Naive B cell (primary cell): Measurements from ENCODE around the gene PID1. TPM values are rescaled to one million over a fixed set of nuclear protein-coding genes. Genes with fewer than 3 reads are reported as not detected.
A peak's percentile ranks its signal among the peaks of the same experiment; 100 is the strongest.
"Not testable (repeated sequence)": the region's sequence is repeated elsewhere in the genome, so short reads cannot be mapped to it uniquely, and the experiment has no call there.

Source experiments
- ATAC-seq, 2 donors: fragments of 150-1000 bp; cut with Tn5 transposase; 2 replicates each; pipeline ENCODE4 v1.10.0; 2021; ENCODE audit warnings: low read depth in 2 of 2, mild to moderate bottlenecking in 2 of 2, moderate library complexity in 2 of 2
- DNase-seq: peaks from one replicate; pipeline ENCODE4 v3.0.0; 2022
- H3K27ac Mint-ChIP-seq, 6 donors: one replicate each; pipeline ENCODE4 v1.8.0; 2020 to 2022; ENCODE audit warnings: mild to moderate bottlenecking in 6 of 6, mixed read lengths in 6 of 6, moderate library complexity in 5 of 6, inconsistent platforms in 2 of 6
- H3K27me3 Mint-ChIP-seq, 3 donors: one replicate each; pipeline ENCODE4 v1.8.0; 2021 to 2022; ENCODE audit warnings: mixed read lengths in 3 of 3, mild to moderate bottlenecking in 1 of 3
- H3K36me3 Mint-ChIP-seq, 2 donors: one replicate each; pipeline ENCODE4 v1.8.0; 2020 to 2022; ENCODE audit warnings: mixed read lengths in 2 of 2, inconsistent platforms in 1 of 2, mild to moderate bottlenecking in 1 of 2
- H3K4me1 Mint-ChIP-seq, 3 donors: one replicate each; pipeline ENCODE4 v1.8.0; 2020 to 2022; ENCODE audit warnings: mixed read lengths in 3 of 3, inconsistent platforms in 1 of 3, mild to moderate bottlenecking in 1 of 3, moderate library complexity in 1 of 3
- H3K4me3 Mint-ChIP-seq, 8 donors: one replicate each; pipeline ENCODE4 v1.8.0; 2020 to 2022; ENCODE audit warnings: mild to moderate bottlenecking in 8 of 8, mixed read lengths in 8 of 8, moderate library complexity in 8 of 8, inconsistent platforms in 2 of 8
- H3K9me3 Mint-ChIP-seq, 7 donors: one replicate each; pipeline ENCODE4 v1.8.0; 2020 to 2022; ENCODE audit warnings: mixed read lengths in 7 of 7, mild to moderate bottlenecking in 5 of 7, inconsistent platforms in 2 of 7, moderate library complexity in 1 of 7
- polyA plus RNA-seq, 6 donors: library from polyadenylated mRNA; unstranded; fragments of 300-500 nt; fragmentation: Illumina TruSeq; gene quantifications; one replicate each; pipeline ENCODE4 v1.2.3, GENCODE V29; 2021; ENCODE audit warnings: low read depth in 6 of 6

The PID1 gene
- polyA plus RNA-seq, 6 donors from 2014 or later, result 0.17 to 0.42 TPM; not detected in 4

GRCh38 chr2:229193281-229193680 lies 77.8 kb downstream of the PID1 start:
- no peak for DNase-seq
- H3K27me3 Mint-ChIP-seq, result no peaks in the 10 kb centered on the region
- H3K4me3 Mint-ChIP-seq, result no peak overlapping the region
- H3K4me1 Mint-ChIP-seq, result no peaks in the 10 kb centered on the region
- peaks cover 0 to 2% of the 10 kb centered on the region in 2 donors for H3K36me3 Mint-ChIP-seq
- no peak overlapping the region for H3K27ac Mint-ChIP-seq
- H3K9me3 Mint-ChIP-seq, result peaks cover 0 to 5% (median under 1%) of the 10 kb centered on the region in 7 donors
- no peak for ATAC-seq

DNA sequence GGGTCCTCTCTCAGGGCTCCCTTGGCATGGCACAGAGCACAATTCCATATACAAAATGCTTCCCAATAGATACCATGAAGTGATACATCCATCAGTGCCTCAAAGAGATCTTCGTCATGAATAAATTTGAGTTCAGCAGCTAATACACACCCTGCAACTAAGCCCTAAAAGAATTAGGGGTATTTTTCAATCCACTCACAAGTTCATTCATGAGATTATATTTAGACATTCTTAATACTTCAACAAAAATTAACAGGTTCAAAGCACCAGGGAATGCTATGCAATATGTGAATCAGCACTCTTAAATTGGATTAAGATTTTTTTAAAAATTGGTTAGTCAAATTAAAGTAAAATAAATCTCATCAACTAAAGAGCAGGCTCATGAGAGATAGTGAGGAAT lies 79.7 kb downstream of the PID1 start:
- H3K4me1 Mint-ChIP-seq, result no peaks in the 10 kb centered on the region
- DNase-seq, result no peak
- no peak overlapping the region for H3K27ac Mint-ChIP-seq
- ATAC-seq, result no peak
- peaks cover 6 to 19% of the 10 kb centered on the region in 2 donors for H3K36me3 Mint-ChIP-seq
- H3K4me3 Mint-ChIP-seq, result no peak overlapping the region
- no peaks in the 10 kb centered on the region for H3K27me3 Mint-ChIP-seq
- peaks cover 11 to 19% (median 13%) of the 10 kb centered on the region in 7 donors for H3K9me3 Mint-ChIP-seq

GRCh38 chr2:229187123-229187522 lies 84.0 kb downstream of the PID1 start:
- not testable (repeated sequence) for ATAC-seq, DNase-seq, H3K4me1 Mint-ChIP-seq, H3K27ac Mint-ChIP-seq, H3K27me3 Mint-ChIP-seq, H3K4me3 Mint-ChIP-seq
- Mint-ChIP-seq H3K9me3 (peaks cover 11 to 22% (median 18%) of the 10 kb centered on the region in 7 donors), H3K36me3 (peaks cover 6 to 19% of the 10 kb centered on the region in 2 donors)

DNA sequence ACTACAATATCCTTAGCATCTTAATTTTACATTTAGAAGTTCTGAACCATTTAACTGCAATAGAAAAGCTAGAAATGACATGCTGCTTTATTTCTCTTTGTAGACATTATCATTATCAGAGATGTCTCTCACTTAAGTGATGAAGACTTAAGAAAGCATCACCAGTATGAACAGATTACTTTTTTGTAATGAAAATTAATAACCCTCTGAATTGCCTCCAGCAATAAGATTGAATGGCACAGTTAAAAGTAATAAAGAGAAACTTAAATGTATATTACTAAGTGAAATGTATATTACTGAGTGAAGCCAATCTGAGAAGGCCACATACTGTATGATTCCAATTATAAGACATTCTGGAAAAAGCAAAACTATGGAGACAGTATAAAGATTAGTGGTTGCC lies 89.4 kb downstream of the PID1 start:
- no peak overlapping the region for H3K27ac Mint-ChIP-seq
- ATAC-seq (no peak), DNase-seq (no peak)
- no peaks in the 10 kb centered on the region for H3K27me3 Mint-ChIP-seq
- no peaks in the 10 kb centered on the region for H3K4me1 Mint-ChIP-seq
- peaks cover 0 to under 1% of the 10 kb centered on the region in 2 donors for H3K36me3 Mint-ChIP-seq
- no peak overlapping the region for H3K4me3 Mint-ChIP-seq
- peaks cover 2 to 10% (median 4%) of the 10 kb centered on the region in 7 donors for H3K9me3 Mint-ChIP-seq

GRCh38 chr2:229180658-229181057 lies 90.4 kb downstream of the PID1 start:
- Mint-ChIP-seq H3K4me3 (no peak overlapping the region), H3K36me3 (no peaks in the 10 kb centered on the region), H3K4me1 (no peaks in the 10 kb centered on the region), H3K27me3 (no peaks in the 10 kb centered on the region), H3K27ac (no peak overlapping the region), H3K9me3 (peaks cover 0 to 10% (median 2%) of the 10 kb centered on the region in 7 donors)
- ATAC-seq (no peak), DNase-seq (no peak)

GRCh38 chr2:229179628-229180027 lies 91.5 kb downstream of the PID1 start:
- H3K4me3 Mint-ChIP-seq, result no peak overlapping the region
- ATAC-seq (no peak), DNase-seq (no peak)
- no peaks in the 10 kb centered on the region for H3K27me3 Mint-ChIP-seq
- peaks cover 0 to 11% (median 2%) of the 10 kb centered on the region in 7 donors for H3K9me3 Mint-ChIP-seq
- H3K4me1 Mint-ChIP-seq, result no peaks in the 10 kb centered on the region
- H3K36me3 Mint-ChIP-seq, result no peaks in the 10 kb centered on the region
- no peak overlapping the region for H3K27ac Mint-ChIP-seq

DNA sequence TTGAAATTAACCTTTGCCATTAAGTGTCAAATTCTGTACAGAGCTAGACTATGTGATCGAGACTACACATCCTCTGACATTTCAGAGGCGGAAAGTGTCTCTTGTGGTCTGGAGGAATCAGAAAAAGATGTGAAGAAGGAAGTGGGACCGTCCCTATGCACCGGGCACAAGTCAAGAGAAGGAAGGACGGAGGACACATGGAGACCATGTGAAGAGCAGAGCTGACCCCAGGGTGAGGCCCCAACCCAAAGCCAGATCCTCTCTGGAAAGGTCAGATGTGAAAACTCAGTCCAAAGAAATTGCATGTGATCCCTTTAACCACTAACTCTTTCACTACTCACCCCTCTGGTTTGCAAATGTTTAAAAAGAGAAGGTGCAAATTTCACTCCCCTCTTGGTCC lies 92.4 kb downstream of the PID1 start:
- Mint-ChIP-seq H3K4me1 (no peaks in the 10 kb centered on the region), H3K4me3 (no peak overlapping the region), H3K9me3 (peaks cover 0 to 19% (median 3%) of the 10 kb centered on the region in 7 donors), H3K27ac (peak overlapping the region in 1 of 6 donors; percentile 67), H3K36me3 (no peaks in the 10 kb centered on the region), H3K27me3 (no peaks in the 10 kb centered on the region)
- ATAC-seq, result no peak
- DNase-seq, result no peak

GRCh38 chr2:229178117-229178516 lies 93.0 kb downstream of the PID1 start:
- no peak overlapping the region for H3K27ac Mint-ChIP-seq
- H3K4me1 Mint-ChIP-seq, result no peaks in the 10 kb centered on the region
- peaks cover 0 to 19% (median 4%) of the 10 kb centered on the region in 7 donors for H3K9me3 Mint-ChIP-seq
- H3K36me3 Mint-ChIP-seq, result no peaks in the 10 kb centered on the region
- no peaks in the 10 kb centered on the region for H3K27me3 Mint-ChIP-seq
- DNase-seq, result no peak
- no peak for ATAC-seq
- no peak overlapping the region for H3K4me3 Mint-ChIP-seq

GRCh38 chr2:229176136-229176535 lies 95.0 kb downstream of the PID1 start:
- DNase-seq (no peak), ATAC-seq (no peak)
- Mint-ChIP-seq H3K9me3 (peaks cover 0 to 19% (median 5%) of the 10 kb centered on the region in 7 donors), H3K36me3 (no peaks in the 10 kb centered on the region), H3K27me3 (no peaks in the 10 kb centered on the region), H3K4me3 (no peak overlapping the region), H3K4me1 (no peaks in the 10 kb centered on the region), H3K27ac (no peak overlapping the region)

DNA sequence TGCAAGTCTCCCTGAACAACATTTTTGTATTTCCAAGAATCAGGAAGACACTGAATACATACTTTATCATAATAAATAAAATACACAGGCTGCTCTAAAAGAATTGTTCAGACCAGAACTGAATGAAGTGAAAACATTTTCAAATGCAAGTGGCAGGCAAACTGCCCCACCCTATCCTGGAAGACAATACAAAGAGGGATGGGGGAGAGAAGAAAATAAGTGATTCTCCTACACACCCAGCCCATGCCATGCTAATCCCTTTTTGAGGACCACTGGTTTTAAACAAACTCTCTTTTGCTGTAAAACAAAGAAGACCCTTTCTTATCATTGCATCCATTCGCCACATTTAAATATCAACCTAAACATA lies 95.6 kb downstream of the PID1 start:
- Mint-ChIP-seq H3K9me3 (peaks cover 3 to 19% (median 6%) of the 10 kb centered on the region in 7 donors), H3K27ac (no peak overlapping the region), H3K36me3 (no peaks in the 10 kb centered on the region), H3K4me3 (no peak overlapping the region), H3K4me1 (no peaks in the 10 kb centered on the region), H3K27me3 (no peaks in the 10 kb centered on the region)
- no peak for ATAC-seq
- no peak for DNase-seq

- ATAC-seq (no peak), DNase-seq (no peak)
- H3K27ac Mint-ChIP-seq, result no peak overlapping the region
- peaks cover 3 to 19% (median 6%) of the 10 kb centered on the region in 7 donors for H3K9me3 Mint-ChIP-seq
- no peaks in the 10 kb centered on the region for H3K4me1 Mint-ChIP-seq
- H3K27me3 Mint-ChIP-seq, result no peaks in the 10 kb centered on the region
- H3K36me3 Mint-ChIP-seq, result no peaks in the 10 kb centered on the region
- no peak overlapping the region for H3K4me3 Mint-ChIP-seq
Measured at GRCh38 chr2:229174794-229175496, 96.1 kb downstream of the PID1 start.

GRCh38 chr2:229173825-229174359 lies 97.2 kb downstream of the PID1 start:
- ATAC-seq (no peak), DNase-seq (no peak)
- H3K27ac Mint-ChIP-seq, result no peak overlapping the region
- H3K9me3 Mint-ChIP-seq, result peaks cover 3 to 19% (median 5%) of the 10 kb centered on the region in 7 donors
- no peaks in the 10 kb centered on the region for H3K36me3 Mint-ChIP-seq
- H3K27me3 Mint-ChIP-seq, result no peaks in the 10 kb centered on the region
- H3K4me3 Mint-ChIP-seq, result no peak overlapping the region
- no peaks in the 10 kb centered on the region for H3K4me1 Mint-ChIP-seq

DNA sequence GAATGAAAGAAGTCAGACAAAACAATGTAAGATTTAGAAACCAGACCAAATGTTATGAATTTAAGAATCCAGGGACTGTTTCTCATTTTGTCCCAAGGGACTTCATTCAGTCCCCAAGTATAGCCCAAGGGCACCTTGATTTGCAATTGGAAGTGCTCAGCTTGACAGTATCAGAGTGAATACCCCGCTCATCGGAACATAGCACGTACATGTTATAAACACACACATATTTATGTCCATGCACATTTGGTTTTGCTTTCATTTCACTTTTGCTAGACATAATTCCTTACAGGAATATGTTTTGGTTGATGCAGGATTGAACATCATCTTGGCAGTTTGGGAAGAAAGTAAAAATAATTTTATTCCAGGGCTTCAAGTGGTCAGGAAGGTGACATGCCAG lies 100.2 kb downstream of the PID1 start:
- Mint-ChIP-seq H3K4me3 (no peak overlapping the region), H3K9me3 (peaks cover 2 to 17% (median 4%) of the 10 kb centered on the region in 7 donors), H3K27ac (no peak overlapping the region), H3K36me3 (no peaks in the 10 kb centered on the region), H3K4me1 (no peaks in the 10 kb centered on the region), H3K27me3 (no peaks in the 10 kb centered on the region)
- ATAC-seq (no peak), DNase-seq (no peak)

GRCh38 chr2:229170171-229170570 lies 100.9 kb downstream of the PID1 start:
- Mint-ChIP-seq H3K27ac (no peak overlapping the region), H3K27me3 (no peaks in the 10 kb centered on the region)
- ATAC-seq, result no peak

More at GRCh38 chr2:229170171-229170570, 100.9 kb downstream of the PID1 start:
- no peaks in the 10 kb centered on the region for H3K4me1 Mint-ChIP-seq
- H3K4me3 Mint-ChIP-seq, result no peak overlapping the region
- peaks cover 2 to 13% (median 4%) of the 10 kb centered on the region in 7 donors for H3K9me3 Mint-ChIP-seq
- no peak for DNase-seq
- no peaks in the 10 kb centered on the region for H3K36me3 Mint-ChIP-seq
